Osteocyte (in vitro differentiated cells): ENCODE results near the gene TIMM13. TPM values are rescaled to one million over a fixed set of nuclear protein-coding genes. Genes with fewer than 3 reads are reported as not detected.
"Not testable (repeated sequence)": the region's sequence is repeated elsewhere in the genome, so short reads cannot be mapped to it uniquely, and the experiment has no call there.

Experiments used
- DNase-seq: peaks from one replicate; pipeline ENCODE4 v3.0.0; 2021; ENCODE audit warnings: mixed read lengths; ENCODE audit not compliant: unreplicated experiment; ENCODE audit errors: extremely low spot score
- H3K27ac Mint-ChIP-seq: one replicate; pipeline ENCODE4 v1.8.0; 2021; ENCODE audit warnings: mild to moderate bottlenecking, mixed read lengths; ENCODE audit not compliant: unreplicated experiment
- H3K27me3 Mint-ChIP-seq: one replicate; pipeline ENCODE4 v1.8.0; 2021; ENCODE audit warnings: mixed read lengths; ENCODE audit not compliant: unreplicated experiment
- H3K36me3 Mint-ChIP-seq: one replicate; pipeline ENCODE4 v1.8.0; 2021; ENCODE audit warnings: mixed read lengths; ENCODE audit not compliant: unreplicated experiment
- H3K4me1 Mint-ChIP-seq: one replicate; pipeline ENCODE4 v1.8.0; 2021; ENCODE audit warnings: mixed read lengths; ENCODE audit not compliant: unreplicated experiment
- H3K4me3 Mint-ChIP-seq: one replicate; pipeline ENCODE4 v1.8.0; 2021; ENCODE audit warnings: mild to moderate bottlenecking, moderate library complexity, mixed read lengths; ENCODE audit not compliant: unreplicated experiment
- H3K9me3 Mint-ChIP-seq: one replicate; pipeline ENCODE4 v1.8.0; 2021; ENCODE audit warnings: mixed read lengths; ENCODE audit not compliant: unreplicated experiment
- total RNA-seq: library from RNA; stranded (reverse); gene quantifications from 2 replicates; pipeline ENCODE4 v1.2.1, GENCODE V29; 2021
- TF ChIP-seq, protein P1 (sequence below): fragments of 200-600 bp; sonication (generic); IDR thresholded peaks from 2 replicates; pipeline ENCODE4 v1.5.0; 2021; ENCODE audit warnings: antibody characterized with exemption, mild to moderate bottlenecking, moderate library complexity

The TIMM13 gene
- total RNA-seq, 1 donor from 2014 or later, result 108 TPM

- Mint-ChIP-seq H3K4me1 (peaks cover 27% of the 10 kb centered on the region), H3K27ac (peak overlapping the region; percentile 93), H3K36me3 (peaks cover 20% of the 10 kb centered on the region), H3K4me3 (peak overlapping the region; percentile 99), H3K9me3 (no peaks in the 10 kb centered on the region), H3K27me3 (no peaks in the 10 kb centered on the region)
- peak; percentile 97 for DNase-seq
- TF ChIP-seq, protein P1, sequence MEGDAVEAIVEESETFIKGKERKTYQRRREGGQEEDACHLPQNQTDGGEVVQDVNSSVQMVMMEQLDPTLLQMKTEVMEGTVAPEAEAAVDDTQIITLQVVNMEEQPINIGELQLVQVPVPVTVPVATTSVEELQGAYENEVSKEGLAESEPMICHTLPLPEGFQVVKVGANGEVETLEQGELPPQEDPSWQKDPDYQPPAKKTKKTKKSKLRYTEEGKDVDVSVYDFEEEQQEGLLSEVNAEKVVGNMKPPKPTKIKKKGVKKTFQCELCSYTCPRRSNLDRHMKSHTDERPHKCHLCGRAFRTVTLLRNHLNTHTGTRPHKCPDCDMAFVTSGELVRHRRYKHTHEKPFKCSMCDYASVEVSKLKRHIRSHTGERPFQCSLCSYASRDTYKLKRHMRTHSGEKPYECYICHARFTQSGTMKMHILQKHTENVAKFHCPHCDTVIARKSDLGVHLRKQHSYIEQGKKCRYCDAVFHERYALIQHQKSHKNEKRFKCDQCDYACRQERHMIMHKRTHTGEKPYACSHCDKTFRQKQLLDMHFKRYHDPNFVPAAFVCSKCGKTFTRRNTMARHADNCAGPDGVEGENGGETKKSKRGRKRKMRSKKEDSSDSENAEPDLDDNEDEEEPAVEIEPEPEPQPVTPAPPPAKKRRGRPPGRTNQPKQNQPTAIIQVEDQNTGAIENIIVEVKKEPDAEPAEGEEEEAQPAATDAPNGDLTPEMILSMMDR, result peak; percentile 99
These were observed 47.0 kb upstream of the TIMM13 start for GRCh38 chr19:2474232-2475017.

DNA sequence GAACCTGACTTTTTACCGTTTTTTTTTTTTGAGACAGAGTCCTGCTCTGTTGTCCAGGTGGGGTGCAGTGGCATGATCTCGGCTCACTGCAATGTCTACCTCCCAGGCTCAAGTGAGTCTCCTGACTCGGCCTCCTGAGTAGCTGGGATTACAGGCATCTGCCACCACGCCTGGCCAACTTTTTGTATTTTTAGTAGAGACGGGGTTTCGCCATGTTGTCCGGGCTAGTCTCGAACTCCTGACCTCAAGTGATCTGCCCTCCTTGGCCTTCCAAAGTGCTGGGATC lies 42.5 kb upstream of the TIMM13 start:
- not testable (repeated sequence) for H3K27me3 Mint-ChIP-seq, DNase-seq, H3K36me3 Mint-ChIP-seq, H3K9me3 Mint-ChIP-seq, H3K4me3 Mint-ChIP-seq
- H3K4me1 Mint-ChIP-seq, result peaks cover 23% of the 10 kb centered on the region
- peak overlapping the region; percentile 31 for H3K27ac Mint-ChIP-seq

GRCh38 chr19:2469102-2469914 lies 41.9 kb upstream of the TIMM13 start:
- TF ChIP-seq, protein P1, result no peak
- no peak for DNase-seq
- Mint-ChIP-seq H3K27ac (peak overlapping the region; percentile 79), H3K36me3 (no peaks in the 10 kb centered on the region), H3K27me3 (no peaks in the 10 kb centered on the region), H3K4me1 (peaks cover 25% of the 10 kb centered on the region), H3K4me3 (peak overlapping the region; percentile 14), H3K9me3 (no peaks in the 10 kb centered on the region)

DNA sequence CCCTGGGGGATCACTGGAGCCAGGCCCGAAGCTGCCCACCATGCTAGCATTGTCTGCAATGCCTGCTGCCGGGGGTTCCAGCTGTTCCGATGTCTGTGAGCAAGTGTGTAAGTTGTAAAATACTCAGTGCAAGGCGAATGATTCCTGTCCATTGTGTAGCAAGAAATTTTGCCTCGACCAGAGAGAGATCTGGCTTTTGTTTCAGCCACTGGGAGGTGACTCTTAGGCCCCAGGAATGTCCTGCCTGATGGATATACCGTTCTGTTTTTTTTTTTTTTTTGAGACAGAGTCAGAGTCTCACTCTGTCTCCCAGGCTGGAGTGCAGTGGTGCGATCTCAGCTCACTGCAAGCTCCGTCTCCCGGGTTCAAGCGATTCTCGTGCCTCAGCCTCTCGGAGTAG lies 41.2 kb upstream of the TIMM13 start:
- Mint-ChIP-seq H3K4me3 (no peak overlapping the region), H3K4me1 (peaks cover 23% of the 10 kb centered on the region), H3K9me3 (no peaks in the 10 kb centered on the region), H3K27ac (no peak overlapping the region), H3K27me3 (no peaks in the 10 kb centered on the region), H3K36me3 (no peaks in the 10 kb centered on the region)
- DNase-seq, result no peak
- TF ChIP-seq, protein P1, result no peak

- no peak for DNase-seq
- Mint-ChIP-seq H3K4me1 (peaks cover 28% of the 10 kb centered on the region), H3K9me3 (no peaks in the 10 kb centered on the region), H3K36me3 (no peaks in the 10 kb centered on the region), H3K27me3 (no peaks in the 10 kb centered on the region), H3K27ac (peak overlapping the region; percentile 50), H3K4me3 (no peak overlapping the region)
- TF ChIP-seq, protein P1, result no peak
These were observed 37.0 kb upstream of the TIMM13 start for GRCh38 chr19:2464389-2464788.

- not testable (repeated sequence) for H3K9me3 Mint-ChIP-seq, H3K27me3 Mint-ChIP-seq, H3K4me3 Mint-ChIP-seq, DNase-seq, H3K36me3 Mint-ChIP-seq
- peaks cover 22% of the 10 kb centered on the region for H3K4me1 Mint-ChIP-seq
- H3K27ac Mint-ChIP-seq, result peak overlapping the region; percentile 74
These were observed 36.3 kb upstream of the TIMM13 start for GRCh38 chr19:2463694-2464093.
